ENCODE measurements around the gene RHBG.
A peak's percentile ranks its signal among the peaks of the same experiment; 100 is the strongest.

The RHBG gene

GRCh38 chr1:156409439-156409838 lies 40.4 kb downstream of the RHBG start:
- DNase-seq: no peak

GRCh38 chr1:156410238-156410637 lies 41.2 kb downstream of the RHBG start:
- no peak for DNase-seq

- DNase-seq: no peak
Observed at GRCh38 chr1:156410740-156411139, 41.7 kb downstream of the RHBG start.

GRCh38 chr1:156412653-156413321 lies 43.8 kb downstream of the RHBG start:
- no peak for DNase-seq

GRCh38 chr1:156413391-156414246 lies 44.6 kb downstream of the RHBG start:
- no peak for DNase-seq

- DNase-seq: peak; percentile 14
Observed at GRCh38 chr1:156414461-156415064, 45.6 kb downstream of the RHBG start.

GRCh38 chr1:156416993-156417392 lies 48.0 kb downstream of the RHBG start:
- DNase-seq: no peak

- DNase-seq: no peak
Observed at GRCh38 chr1:156417401-156418020, 48.5 kb downstream of the RHBG start.

GRCh38 chr1:156418416-156419070 lies 49.5 kb downstream of the RHBG start:
- no peak for DNase-seq

GRCh38 chr1:156419854-156420204 lies 50.8 kb downstream of the RHBG start:
- DNase-seq: no peak

GRCh38 chr1:156420205-156421061 lies 51.4 kb downstream of the RHBG start:
- no peak for DNase-seq

GRCh38 chr1:156421062-156421938 lies 52.3 kb downstream of the RHBG start:
- peak; percentile 62 for DNase-seq

- DNase-seq: no peak
Observed at GRCh38 chr1:156421939-156422601, 53.1 kb downstream of the RHBG start.

GRCh38 chr1:156422602-156423091 lies 53.6 kb downstream of the RHBG start:
- DNase-seq: no peak

GRCh38 chr1:156423422-156424352 lies 54.7 kb downstream of the RHBG start:
- DNase-seq: no peak

GRCh38 chr1:156424806-156425432 lies 55.9 kb downstream of the RHBG start:
- DNase-seq: no peak

GRCh38 chr1:156425943-156426342 lies 56.9 kb downstream of the RHBG start:
- DNase-seq: no peak

GRCh38 chr1:156427957-156428356 lies 58.9 kb downstream of the RHBG start:
- DNase-seq: no peak
